DOHH2 (cell line): ENCODE measurements around the gene NAIP.
"Not testable (repeated sequence)": the region's sequence is repeated elsewhere in the genome, so short reads cannot be mapped to it uniquely, and the experiment has no call there.

Source experiments
- EZH2phosphoT487 ChIP-seq: fragments of 200-600 bp; sonication (generic); IDR thresholded peaks from 2 replicates; pipeline ENCODE4 v1.6.1; 2017; ENCODE audit warnings: borderline replicate concordance, mild to moderate bottlenecking, antibody characterized with exemption, low read length, moderate library complexity, mixed read lengths
- TF ChIP-seq, protein P1 (sequence below): fragments of 200-600 bp; sonication (generic); IDR thresholded peaks from one replicate; pipeline ENCODE4 v1.5.1; 2014; ENCODE audit warnings: antibody characterized with exemption, mild to moderate bottlenecking, low read depth, low read length; ENCODE audit not compliant: poor library complexity, severe bottlenecking

DNA sequence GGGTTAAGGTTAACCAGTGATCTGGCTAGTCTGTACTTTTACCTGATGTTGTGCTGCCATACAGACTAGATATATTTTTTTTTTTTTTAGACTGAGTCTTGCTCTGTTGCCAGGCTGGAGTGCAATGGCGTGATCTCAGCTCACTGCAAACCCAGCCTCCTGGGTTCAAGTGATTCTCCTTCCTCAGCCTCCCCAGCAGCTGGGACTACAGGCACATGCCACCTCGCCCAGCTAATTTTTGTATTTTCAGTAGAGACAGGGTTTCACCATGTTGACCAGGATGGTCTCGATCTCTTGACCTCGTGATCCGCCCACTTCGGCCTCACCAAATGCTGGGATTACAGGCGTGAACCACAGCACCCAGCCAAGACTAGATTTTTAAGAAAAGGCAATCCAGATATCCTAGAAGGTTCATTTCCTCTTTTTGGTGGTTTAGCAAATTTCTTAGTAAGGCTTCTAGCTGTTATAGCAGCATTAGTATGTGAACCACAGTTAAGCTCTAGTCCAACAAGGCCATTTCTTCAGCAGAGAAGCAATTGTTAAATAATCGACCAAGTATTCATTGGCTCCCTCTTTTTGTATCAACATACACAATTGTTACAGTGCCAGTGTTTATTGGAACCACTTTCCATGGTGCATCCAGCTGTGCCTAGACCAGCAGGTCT is at the start of gene NAIP:
- TF ChIP-seq, protein P1, sequence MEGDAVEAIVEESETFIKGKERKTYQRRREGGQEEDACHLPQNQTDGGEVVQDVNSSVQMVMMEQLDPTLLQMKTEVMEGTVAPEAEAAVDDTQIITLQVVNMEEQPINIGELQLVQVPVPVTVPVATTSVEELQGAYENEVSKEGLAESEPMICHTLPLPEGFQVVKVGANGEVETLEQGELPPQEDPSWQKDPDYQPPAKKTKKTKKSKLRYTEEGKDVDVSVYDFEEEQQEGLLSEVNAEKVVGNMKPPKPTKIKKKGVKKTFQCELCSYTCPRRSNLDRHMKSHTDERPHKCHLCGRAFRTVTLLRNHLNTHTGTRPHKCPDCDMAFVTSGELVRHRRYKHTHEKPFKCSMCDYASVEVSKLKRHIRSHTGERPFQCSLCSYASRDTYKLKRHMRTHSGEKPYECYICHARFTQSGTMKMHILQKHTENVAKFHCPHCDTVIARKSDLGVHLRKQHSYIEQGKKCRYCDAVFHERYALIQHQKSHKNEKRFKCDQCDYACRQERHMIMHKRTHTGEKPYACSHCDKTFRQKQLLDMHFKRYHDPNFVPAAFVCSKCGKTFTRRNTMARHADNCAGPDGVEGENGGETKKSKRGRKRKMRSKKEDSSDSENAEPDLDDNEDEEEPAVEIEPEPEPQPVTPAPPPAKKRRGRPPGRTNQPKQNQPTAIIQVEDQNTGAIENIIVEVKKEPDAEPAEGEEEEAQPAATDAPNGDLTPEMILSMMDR: not testable (repeated sequence)
- TF ChIP-seq EZH2phosphoT487: not testable (repeated sequence)
